Smooth muscle cell of the brain vasculature (primary cell): ENCODE data around the gene UBE2A.

Experiments used
- DNase-seq: peaks from one replicate; pipeline ENCODE4 v3.0.0-alpha.2; 2012; ENCODE audit warnings: low read depth, low spot score

Gene UBE2A

GRCh38 chrX:119574394-119575266 lies at the start of gene UBE2A:
Gene UBE2A (plus strand): TSS chrX:119574563. CDS start chrX:119574712, 149 bp downstream.
- peak; percentile 79 for DNase-seq

- no peak for DNase-seq
These were observed 44.8 kb upstream of the UBE2A start for GRCh38 chrX:119529345-119530276.

GRCh38 chrX:119537487-119537886 lies 36.9 kb upstream of the UBE2A start:
- no peak for DNase-seq

- DNase-seq = no peak
These were observed 34.5 kb upstream of the UBE2A start for GRCh38 chrX:119539872-119540271.

GRCh38 chrX:119541188-119541587 lies 33.2 kb upstream of the UBE2A start:
- no peak for DNase-seq

- DNase-seq = no peak
These were observed 24.9 kb upstream of the UBE2A start for GRCh38 chrX:119549327-119550016.

GRCh38 chrX:119552508-119552907 lies 21.9 kb upstream of the UBE2A start:
- no peak for DNase-seq

GRCh38 chrX:119565107-119565663 lies 9.2 kb upstream of the UBE2A start, which contains the start of gene STEEP1:
Gene STEEP1 (minus strand): TSS chrX:119565409. CDS start chrX:119565355, 54 bp downstream.
- DNase-seq = peak; percentile 78

GRCh38 chrX:119570351-119570835 lies 4.0 kb upstream of the UBE2A start:
- no peak for DNase-seq

GRCh38 chrX:119573222-119573621 lies 1.1 kb upstream of the UBE2A start:
- no peak for DNase-seq

- no peak for DNase-seq
These were observed 446 bp upstream of the UBE2A start for GRCh38 chrX:119573840-119574393.

- no peak for DNase-seq
These were observed 5.1 kb downstream of the UBE2A start for GRCh38 chrX:119579414-119579813.

- no peak for DNase-seq
These were observed 9.2 kb downstream of the UBE2A start for GRCh38 chrX:119583431-119584059.

- DNase-seq = no peak
These were observed 15.4 kb downstream of the UBE2A start for GRCh38 chrX:119589810-119590209.

- no peak for DNase-seq
These were observed 28.4 kb downstream of the UBE2A start for GRCh38 chrX:119602701-119603255.

- no peak for DNase-seq
These were observed 30.6 kb downstream of the UBE2A start for GRCh38 chrX:119604766-119605463.

- DNase-seq = no peak
These were observed 31.3 kb downstream of the UBE2A start for GRCh38 chrX:119605464-119606279.

- peak; percentile 75 for DNase-seq
These were observed 32.1 kb downstream of the UBE2A start, which contains the start of gene NKRF for GRCh38 chrX:119606280-119607017. Gene NKRF (minus strand): TSS chrX:119606424.
